Progenitor cell of endocrine pancreas (in vitro differentiated cells): ENCODE measurements around the gene RGS7. TPM values are rescaled to one million over a fixed set of nuclear protein-coding genes. Genes with fewer than 3 reads are reported as not detected.
"Not testable (repeated sequence)": the region's sequence is repeated elsewhere in the genome, so short reads cannot be mapped to it uniquely, and the experiment has no call there.

Source experiments
- DNase-seq: peaks from one replicate; pipeline ENCODE4 v3.0.0; 2021; ENCODE audit warnings: low spot score; ENCODE audit not compliant: unreplicated experiment
- H3K27ac Mint-ChIP-seq: 2 replicates; pipeline ENCODE4 v1.8.0; 2021; ENCODE audit warnings: mild to moderate bottlenecking, moderate library complexity, mixed read lengths
- H3K27me3 Mint-ChIP-seq: 2 replicates; pipeline ENCODE4 v1.8.0; 2021; ENCODE audit warnings: mixed read lengths
- H3K36me3 Mint-ChIP-seq: 2 replicates; pipeline ENCODE4 v1.8.0; 2022; ENCODE audit warnings: mixed read lengths; ENCODE audit not compliant: insufficient read depth
- H3K4me1 Mint-ChIP-seq: 2 replicates; pipeline ENCODE4 v1.8.0; 2021; ENCODE audit warnings: low read depth, mixed read lengths
- H3K4me3 Mint-ChIP-seq: 2 replicates; pipeline ENCODE4 v1.8.0; 2021; ENCODE audit warnings: low read depth, mild to moderate bottlenecking, moderate library complexity, mixed read lengths
- H3K9me3 Mint-ChIP-seq: 2 replicates; pipeline ENCODE4 v1.8.0; 2021; ENCODE audit warnings: low read depth, mixed read lengths
- total RNA-seq: library from RNA; stranded (reverse); gene quantifications from 2 replicates; pipeline ENCODE4 v1.2.1, GENCODE V29; 2021
- TF ChIP-seq, protein P1 (sequence below): fragments of 200-600 bp; sonication (generic); IDR thresholded peaks from one replicate; pipeline ENCODE4 v1.5.0; 2021; ENCODE audit warnings: antibody characterized with exemption, mild to moderate bottlenecking; ENCODE audit not compliant: unreplicated experiment

The RGS7 gene
- total RNA-seq, 1 donor from 2014 or later = 2.4 TPM

DNA sequence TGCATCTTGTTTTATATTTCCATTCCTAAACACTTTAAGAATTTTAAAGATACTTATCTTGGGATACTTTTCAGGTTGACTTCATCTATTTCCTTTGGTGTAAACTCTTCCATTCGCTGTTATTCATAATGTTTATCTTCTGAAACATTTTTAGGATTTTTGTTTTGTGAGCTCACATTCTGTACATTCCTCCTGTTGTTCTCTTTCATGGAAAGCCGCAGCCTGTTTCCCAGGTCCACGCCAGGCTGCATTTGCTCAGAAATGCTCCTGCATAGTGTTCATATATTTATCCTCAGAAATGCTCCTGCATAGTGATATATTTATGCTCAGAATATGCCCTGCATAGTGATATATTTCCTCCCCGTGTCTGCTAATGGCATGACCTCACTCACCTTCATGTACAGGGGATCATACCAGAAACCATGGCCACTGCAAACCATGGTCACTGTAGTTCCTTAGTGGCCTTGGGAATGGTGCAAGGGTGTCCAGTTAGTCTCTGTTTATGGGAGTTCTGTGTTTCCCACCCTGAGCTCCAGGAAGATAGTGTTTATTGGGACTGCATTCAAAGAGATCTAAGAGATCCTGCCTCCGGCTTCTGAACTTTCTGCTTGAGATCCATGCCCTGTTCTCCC lies 591.2 kb downstream of the RGS7 start:
- no peak for DNase-seq
- Mint-ChIP-seq H3K9me3 (no peaks in the 10 kb centered on the region), H3K4me3 (no peak overlapping the region), H3K27me3 (no peaks in the 10 kb centered on the region), H3K4me1 (peaks cover 3% of the 10 kb centered on the region), H3K36me3 (no peaks in the 10 kb centered on the region), H3K27ac (no peak overlapping the region)
- TF ChIP-seq, protein P1, sequence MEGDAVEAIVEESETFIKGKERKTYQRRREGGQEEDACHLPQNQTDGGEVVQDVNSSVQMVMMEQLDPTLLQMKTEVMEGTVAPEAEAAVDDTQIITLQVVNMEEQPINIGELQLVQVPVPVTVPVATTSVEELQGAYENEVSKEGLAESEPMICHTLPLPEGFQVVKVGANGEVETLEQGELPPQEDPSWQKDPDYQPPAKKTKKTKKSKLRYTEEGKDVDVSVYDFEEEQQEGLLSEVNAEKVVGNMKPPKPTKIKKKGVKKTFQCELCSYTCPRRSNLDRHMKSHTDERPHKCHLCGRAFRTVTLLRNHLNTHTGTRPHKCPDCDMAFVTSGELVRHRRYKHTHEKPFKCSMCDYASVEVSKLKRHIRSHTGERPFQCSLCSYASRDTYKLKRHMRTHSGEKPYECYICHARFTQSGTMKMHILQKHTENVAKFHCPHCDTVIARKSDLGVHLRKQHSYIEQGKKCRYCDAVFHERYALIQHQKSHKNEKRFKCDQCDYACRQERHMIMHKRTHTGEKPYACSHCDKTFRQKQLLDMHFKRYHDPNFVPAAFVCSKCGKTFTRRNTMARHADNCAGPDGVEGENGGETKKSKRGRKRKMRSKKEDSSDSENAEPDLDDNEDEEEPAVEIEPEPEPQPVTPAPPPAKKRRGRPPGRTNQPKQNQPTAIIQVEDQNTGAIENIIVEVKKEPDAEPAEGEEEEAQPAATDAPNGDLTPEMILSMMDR = no peak

DNA sequence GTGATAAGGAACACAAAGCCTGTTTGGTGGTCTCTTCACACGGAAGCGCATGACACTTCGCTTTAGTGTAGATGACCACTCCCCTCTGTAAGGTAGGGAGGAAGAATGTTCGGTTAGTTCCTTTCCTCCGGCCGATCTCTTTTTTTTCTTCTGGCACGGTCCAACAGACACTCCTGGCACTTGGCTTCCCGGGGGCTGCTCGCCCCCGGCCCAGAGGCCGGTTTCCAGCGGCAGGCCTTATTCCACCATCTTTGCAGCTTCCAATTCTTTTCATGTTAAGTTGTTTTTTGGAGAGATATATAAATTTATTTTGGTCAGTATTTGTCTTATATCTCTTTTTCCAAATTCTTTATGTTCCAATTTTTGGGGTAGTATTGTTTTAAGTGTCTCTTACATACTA lies 593.2 kb downstream of the RGS7 start:
- no peak overlapping the region for H3K4me3 Mint-ChIP-seq
- TF ChIP-seq, protein P1 = no peak
- no peak for DNase-seq
- no peaks in the 10 kb centered on the region for H3K36me3 Mint-ChIP-seq
- H3K27me3 Mint-ChIP-seq = no peaks in the 10 kb centered on the region
- peaks cover 3% of the 10 kb centered on the region for H3K4me1 Mint-ChIP-seq
- no peak overlapping the region for H3K27ac Mint-ChIP-seq
- no peaks in the 10 kb centered on the region for H3K9me3 Mint-ChIP-seq

- not testable (repeated sequence) for H3K36me3 Mint-ChIP-seq, H3K9me3 Mint-ChIP-seq, H3K27me3 Mint-ChIP-seq, DNase-seq, H3K4me3 Mint-ChIP-seq, H3K27ac Mint-ChIP-seq, H3K4me1 Mint-ChIP-seq
These were observed 593.9 kb downstream of the RGS7 start for GRCh38 chr1:240763095-240763494.

DNA sequence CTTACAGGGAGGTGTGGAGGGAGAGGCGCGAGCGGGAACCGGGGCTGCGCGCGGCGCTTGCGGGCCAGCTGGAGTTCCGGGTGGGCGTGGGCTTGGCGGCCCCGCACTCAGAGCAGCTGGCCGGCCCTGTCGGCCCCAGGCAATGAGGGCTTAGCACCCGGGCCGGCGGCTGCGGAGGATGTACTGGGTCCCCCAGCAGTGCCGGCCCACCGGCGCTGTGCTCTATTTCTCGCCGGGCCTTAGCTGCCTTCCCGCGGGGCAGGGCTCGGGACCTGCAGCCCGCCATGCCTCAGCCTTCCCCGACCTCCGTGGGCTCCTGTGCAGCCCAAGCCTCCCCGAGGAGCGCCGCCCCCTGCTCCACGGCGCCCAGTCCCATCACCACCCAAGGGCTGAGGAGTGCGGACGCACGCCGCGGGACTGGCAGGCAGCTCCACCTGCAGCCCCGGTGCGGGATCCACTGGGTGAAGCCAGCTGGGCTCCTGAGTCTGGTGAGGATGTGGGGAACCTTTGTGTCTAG lies 594.5 kb downstream of the RGS7 start:
- not testable (repeated sequence) for DNase-seq, H3K36me3 Mint-ChIP-seq, H3K27ac Mint-ChIP-seq, H3K4me1 Mint-ChIP-seq, H3K4me3 Mint-ChIP-seq, H3K9me3 Mint-ChIP-seq, H3K27me3 Mint-ChIP-seq

DNA sequence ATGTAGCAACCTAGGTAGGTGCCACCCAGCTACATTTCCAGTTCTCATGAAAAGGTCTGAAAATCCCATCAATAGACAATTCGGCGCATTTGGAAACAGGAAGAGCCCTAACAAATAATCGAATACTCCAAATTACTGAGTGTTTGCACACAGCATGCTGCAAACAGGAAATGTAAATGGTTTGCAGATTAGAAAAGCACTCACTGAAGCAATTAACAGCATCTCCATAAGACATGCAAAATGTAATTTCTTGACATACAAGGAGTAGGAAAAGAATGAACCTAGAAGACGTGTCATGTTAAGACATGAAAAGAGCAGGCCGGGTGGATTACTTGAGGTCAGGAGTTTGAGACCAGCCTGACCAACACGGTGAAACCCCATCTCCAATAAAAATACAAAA lies 598.2 kb downstream of the RGS7 start:
- H3K27me3 Mint-ChIP-seq, H3K4me3 Mint-ChIP-seq, H3K27ac Mint-ChIP-seq, H3K4me1 Mint-ChIP-seq, H3K36me3 Mint-ChIP-seq, H3K9me3 Mint-ChIP-seq, DNase-seq: not testable (repeated sequence)

DNA sequence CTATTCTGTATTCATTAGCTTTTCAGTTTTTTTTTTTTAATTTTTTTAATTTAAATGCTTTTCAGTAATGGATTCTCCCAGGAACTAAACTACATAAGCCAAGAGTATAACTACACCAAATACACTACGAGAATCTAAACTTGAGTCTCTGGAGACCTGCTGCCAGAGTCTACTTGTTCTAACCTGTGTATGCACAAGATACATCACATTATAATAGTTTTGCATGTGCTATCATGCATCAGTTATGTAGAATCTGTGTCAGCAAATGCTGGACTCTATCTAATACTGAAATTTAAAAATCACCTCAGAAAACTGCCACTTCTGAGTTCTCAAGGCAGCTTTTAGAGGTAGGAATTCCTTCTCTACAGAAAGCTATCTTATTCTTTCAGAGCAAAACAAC lies 598.7 kb downstream of the RGS7 start:
- Mint-ChIP-seq H3K9me3 (no peaks in the 10 kb centered on the region), H3K4me3 (no peak overlapping the region), H3K27me3 (no peaks in the 10 kb centered on the region), H3K4me1 (peaks cover 3% of the 10 kb centered on the region), H3K36me3 (no peaks in the 10 kb centered on the region), H3K27ac (no peak overlapping the region)
- DNase-seq = no peak
- TF ChIP-seq, protein P1 = no peak

GRCh38 chr1:240747907-240748306 lies 609.1 kb downstream of the RGS7 start:
- Mint-ChIP-seq H3K9me3 (no peaks in the 10 kb centered on the region), H3K27me3 (no peaks in the 10 kb centered on the region), H3K4me3 (no peak overlapping the region), H3K4me1 (no peaks in the 10 kb centered on the region), H3K27ac (no peak overlapping the region), H3K36me3 (no peaks in the 10 kb centered on the region)
- TF ChIP-seq, protein P1 = no peak
- no peak for DNase-seq
